ENCODE results near the gene TNS1. TPM values are rescaled to one million over a fixed set of nuclear protein-coding genes. Genes with fewer than 3 reads are reported as not detected.

Gene TNS1
- total and polyA plus RNA-seq, 2 donors (not counting 1 experiment from before 2014, with no cell fraction given) = 0.10 to 0.86 TPM

DNA sequence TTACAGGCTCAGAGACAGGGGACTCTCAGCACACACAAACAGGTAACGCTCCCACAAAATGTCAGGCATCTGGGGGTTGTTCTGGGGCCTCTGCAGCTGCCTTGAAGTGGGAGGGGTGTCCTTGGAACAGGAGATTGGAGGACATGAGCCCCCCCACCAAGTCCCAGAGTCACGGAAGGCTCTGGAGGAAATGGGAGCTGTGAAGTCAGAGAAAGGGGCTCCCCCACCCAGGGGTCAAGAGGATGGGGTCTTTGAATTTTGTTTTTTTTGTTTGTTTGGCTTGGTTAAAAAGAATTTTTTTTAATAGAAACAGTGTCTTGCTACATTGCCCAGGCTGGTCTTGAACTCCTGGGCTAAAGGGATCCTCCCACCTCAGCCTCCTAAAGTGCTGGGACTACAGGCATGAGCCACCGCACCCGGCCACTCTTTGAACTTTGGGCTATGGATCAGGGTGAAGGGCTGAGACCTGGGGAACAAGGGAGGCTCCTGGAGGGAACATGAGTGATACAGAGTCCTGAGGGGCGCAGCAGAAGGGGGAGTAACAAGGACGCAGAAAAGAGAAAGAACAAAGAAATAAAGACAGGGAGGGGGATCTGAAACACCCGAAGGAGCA, 46.8 kb downstream of the TNS1 start:
- Histone ChIP-seq H3K9me3 (ENCODE audit: control extremely low read depth in 1 of 3, control insufficient read depth in 2 of 3, insufficient read depth in 1 of 3, low read length in 2 of 3) (no peaks in the 10 kb centered on the region), H4K20me1 (ENCODE audit: control insufficient read depth, insufficient read depth, low read length, poor library complexity, severe bottlenecking) (no peaks in the 10 kb centered on the region), H3K4me2 (replicated peaks; ENCODE audit: low read depth, low read length, poor library complexity, severe bottlenecking) (no peak overlapping the region), H3K27ac (ENCODE audit: low read length in 2 of 2) (no peak overlapping the region), H3K4me3 (ENCODE audit: control extremely low read depth in 1 of 5, extremely low read depth in 1 of 5, insufficient read depth in 1 of 5, low read depth in 2 of 5, low read length in 4 of 5) (no peak overlapping the region), H3K79me2 (ENCODE audit: control insufficient read depth, insufficient read depth, low read length) (no peaks in the 10 kb centered on the region), H3K27me3 (replicated peaks in 1 of 4; ENCODE audit: control extremely low read depth in 1 of 4, control insufficient read depth in 3 of 4, insufficient read depth in 4 of 4, low read length in 3 of 4) (peaks cover 0 to 6% (median 2%) of the 10 kb centered on the region in 4 experiments), H2AFZ (ENCODE audit: insufficient read depth, low read depth, low read length, poor library complexity, severe bottlenecking) (no peak overlapping the region), H3K36me3 (replicated peaks in 1 of 2; ENCODE audit: control extremely low read depth in 1 of 2, control insufficient read depth in 1 of 2, extremely low read depth in 1 of 2, insufficient read depth in 2 of 2, low read length in 1 of 2) (no peaks in the 10 kb centered on the region), H3K4me1 (ENCODE audit: control insufficient read depth in 2 of 2, insufficient read depth in 2 of 2, low read length in 2 of 2) (no peaks in the 10 kb centered on the region), H3K9ac (ENCODE audit: low read length) (no peak overlapping the region)
- H3K27me3 Mint-ChIP-seq = peaks cover 5% of the 10 kb centered on the region
- POLR2A ChIA-PET = no interaction called here
- intact Hi-C loops (cut with micrococcal nuclease) = no loop called here
- H3K9me3 Mint-ChIP-seq (ENCODE audit: insufficient read depth) = no peaks in the 10 kb centered on the region
- no peaks in the 10 kb centered on the region for H3K4me1 Mint-ChIP-seq
- ATAC-seq (ENCODE audit: low read depth) (no peak), DNase-seq (no peak)
- CTCF ChIA-PET = no interaction called here
- TF ChIP-seq, protein P1, sequence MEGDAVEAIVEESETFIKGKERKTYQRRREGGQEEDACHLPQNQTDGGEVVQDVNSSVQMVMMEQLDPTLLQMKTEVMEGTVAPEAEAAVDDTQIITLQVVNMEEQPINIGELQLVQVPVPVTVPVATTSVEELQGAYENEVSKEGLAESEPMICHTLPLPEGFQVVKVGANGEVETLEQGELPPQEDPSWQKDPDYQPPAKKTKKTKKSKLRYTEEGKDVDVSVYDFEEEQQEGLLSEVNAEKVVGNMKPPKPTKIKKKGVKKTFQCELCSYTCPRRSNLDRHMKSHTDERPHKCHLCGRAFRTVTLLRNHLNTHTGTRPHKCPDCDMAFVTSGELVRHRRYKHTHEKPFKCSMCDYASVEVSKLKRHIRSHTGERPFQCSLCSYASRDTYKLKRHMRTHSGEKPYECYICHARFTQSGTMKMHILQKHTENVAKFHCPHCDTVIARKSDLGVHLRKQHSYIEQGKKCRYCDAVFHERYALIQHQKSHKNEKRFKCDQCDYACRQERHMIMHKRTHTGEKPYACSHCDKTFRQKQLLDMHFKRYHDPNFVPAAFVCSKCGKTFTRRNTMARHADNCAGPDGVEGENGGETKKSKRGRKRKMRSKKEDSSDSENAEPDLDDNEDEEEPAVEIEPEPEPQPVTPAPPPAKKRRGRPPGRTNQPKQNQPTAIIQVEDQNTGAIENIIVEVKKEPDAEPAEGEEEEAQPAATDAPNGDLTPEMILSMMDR (IDR thresholded peaks at IDR 0.05) = no peak
- no peak for TF ChIP-seq EZH2 (IDR thresholded peaks at IDR 0.05; ENCODE audit: borderline replicate concordance, insufficient read depth, low read depth, low read length, poor library complexity, severe bottlenecking)
- no peak overlapping the region for H3K27ac Mint-ChIP-seq
- 89% methylated on average over 3 of the region's 7 CpGs for WGBS (ENCODE audit: insufficient coverage)
- H3K4me3 Mint-ChIP-seq = no peak overlapping the region

DNA sequence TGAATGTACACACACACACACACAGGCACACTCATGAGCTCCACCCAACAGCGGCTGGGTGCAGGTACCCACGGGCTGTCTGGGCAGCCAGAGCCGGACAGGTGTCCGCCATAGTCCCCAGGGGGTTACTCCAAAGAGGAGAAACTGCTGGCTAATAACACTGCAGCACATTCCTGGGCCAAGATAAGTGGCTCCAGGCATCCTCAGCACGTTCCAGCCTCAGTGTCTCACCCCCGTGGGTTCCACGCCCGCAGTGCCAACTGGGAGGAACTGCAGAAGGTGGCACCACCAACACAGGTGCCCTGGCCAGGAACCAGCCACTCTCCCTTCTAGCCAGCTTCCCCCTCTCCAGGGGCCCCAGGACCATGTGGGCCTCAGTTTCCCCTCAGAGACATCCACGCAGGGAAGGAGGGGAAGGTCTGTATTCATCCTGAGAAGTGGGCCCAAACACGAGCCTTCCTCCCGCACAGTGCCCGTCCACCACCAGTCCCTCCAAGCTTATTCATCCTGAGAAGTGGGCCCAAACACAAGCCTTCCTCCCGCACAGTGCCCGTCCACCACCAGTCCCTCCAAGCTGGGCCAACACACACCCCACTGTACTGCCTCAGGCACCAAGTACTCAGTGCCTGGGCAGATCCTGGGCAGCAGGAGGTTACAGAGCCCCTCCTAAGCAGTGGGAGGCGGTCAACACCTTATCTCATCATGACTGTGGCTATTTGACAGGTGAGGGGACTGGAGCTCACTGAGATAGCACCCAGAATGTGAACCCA, 47.6 kb downstream of the TNS1 start:
- H3K4me2 ChIP-seq (replicated peaks; ENCODE audit: low read depth, low read length, poor library complexity, severe bottlenecking) = no peak overlapping the region
- H2AFZ ChIP-seq (ENCODE audit: insufficient read depth, low read depth, low read length, poor library complexity, severe bottlenecking) = no peak overlapping the region
- no peaks in the 10 kb centered on the region for H3K36me3 ChIP-seq (replicated peaks in 1 of 2; ENCODE audit: control extremely low read depth in 1 of 2, control insufficient read depth in 1 of 2, extremely low read depth in 1 of 2, insufficient read depth in 2 of 2, low read length in 1 of 2)
- no peaks in the 10 kb centered on the region for H3K4me1 ChIP-seq (ENCODE audit: control insufficient read depth in 2 of 2, insufficient read depth in 2 of 2, low read length in 2 of 2)
- 91% methylated on average over 10 of the region's 15 CpGs for WGBS (ENCODE audit: insufficient coverage)
- H3K4me3 ChIP-seq (ENCODE audit: control extremely low read depth in 1 of 5, extremely low read depth in 1 of 5, insufficient read depth in 1 of 5, low read depth in 2 of 5, low read length in 4 of 5) = no peak overlapping the region
- H3K27me3 Mint-ChIP-seq = peaks cover 5% of the 10 kb centered on the region
- ChIA-PET CTCF (no interaction called here), POLR2A (no interaction called here)
- intact Hi-C loops (cut with micrococcal nuclease) = no loop called here
- no peak for ATAC-seq (ENCODE audit: low read depth)
- peaks cover 0 to 3% (median 2%) of the 10 kb centered on the region in 4 experiments for H3K27me3 ChIP-seq (replicated peaks in 1 of 4; ENCODE audit: control extremely low read depth in 1 of 4, control insufficient read depth in 3 of 4, insufficient read depth in 4 of 4, low read length in 3 of 4)
- no peaks in the 10 kb centered on the region for H4K20me1 ChIP-seq (ENCODE audit: control insufficient read depth, insufficient read depth, low read length, poor library complexity, severe bottlenecking)
- no peaks in the 10 kb centered on the region for H3K9me3 ChIP-seq (ENCODE audit: control extremely low read depth in 1 of 3, control insufficient read depth in 2 of 3, insufficient read depth in 1 of 3, low read length in 2 of 3)
- H3K4me1 Mint-ChIP-seq = no peaks in the 10 kb centered on the region
- H3K9me3 Mint-ChIP-seq (ENCODE audit: insufficient read depth) = no peaks in the 10 kb centered on the region
- TF ChIP-seq, protein P1 (IDR thresholded peaks at IDR 0.05) = no peak
- TF ChIP-seq EZH2 (IDR thresholded peaks at IDR 0.05; ENCODE audit: borderline replicate concordance, insufficient read depth, low read depth, low read length, poor library complexity, severe bottlenecking) = no peak
- H3K9ac ChIP-seq (ENCODE audit: low read length) = no peak overlapping the region
- H3K27ac ChIP-seq (ENCODE audit: low read length in 2 of 2) = no peak overlapping the region
- H3K27ac Mint-ChIP-seq = no peak overlapping the region
- no peak for DNase-seq
- H3K4me3 Mint-ChIP-seq = no peak overlapping the region
- H3K79me2 ChIP-seq (ENCODE audit: control insufficient read depth, insufficient read depth, low read length) = no peaks in the 10 kb centered on the region

All from B cell (primary cell).